Measurements from ENCODE around the gene AQP9. TPM values are rescaled to one million over a fixed set of nuclear protein-coding genes. Genes with fewer than 3 reads are reported as not detected.
"Not testable (repeated sequence)": the region's sequence is repeated elsewhere in the genome, so short reads cannot be mapped to it uniquely, and the experiment has no call there.

The AQP9 gene
- total RNA-seq: 0.60 TPM

GRCh38 chr15:58138106-58138505, at the start of gene AQP9:
AQP9 (plus strand) TSS chr15:58138381; CDS start chr15:58138566, 185 bp downstream.
- ATAC-seq: no peak

GRCh38 chr15:58095415-58095814, 42.8 kb upstream of the AQP9 start:
- no peak for ATAC-seq

- no peak for ATAC-seq
Observed at GRCh38 chr15:58096529-58097084, 41.6 kb upstream of the AQP9 start.

DNA sequence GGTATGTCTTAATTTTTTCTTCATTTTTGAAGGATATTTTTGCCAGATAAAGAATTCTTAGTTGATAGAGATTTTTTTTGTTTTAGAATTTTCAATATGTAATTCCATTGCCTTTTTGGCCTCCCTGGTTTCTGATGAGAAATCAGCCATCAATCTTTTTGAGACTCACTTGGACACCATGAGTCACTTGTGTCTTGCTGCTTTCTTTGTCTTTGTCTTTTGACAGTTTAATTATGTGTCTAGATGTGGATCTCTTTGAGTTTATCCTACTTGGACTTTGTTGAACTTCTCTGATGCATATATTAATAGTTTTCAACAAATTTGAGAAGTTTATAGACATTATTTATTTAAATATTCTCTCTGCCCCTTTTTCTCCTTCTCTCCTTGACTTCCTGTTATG, 34.7 kb upstream of the AQP9 start:
- ATAC-seq: no peak

GRCh38 chr15:58108117-58108516, 30.1 kb upstream of the AQP9 start:
- ATAC-seq: no peak

GRCh38 chr15:58109419-58109818, 28.8 kb upstream of the AQP9 start:
- no peak for ATAC-seq

- ATAC-seq: no peak
Observed at GRCh38 chr15:58110999-58111717, 27.0 kb upstream of the AQP9 start.

- ATAC-seq: no peak
Observed at GRCh38 chr15:58111718-58112104, 26.5 kb upstream of the AQP9 start.

DNA sequence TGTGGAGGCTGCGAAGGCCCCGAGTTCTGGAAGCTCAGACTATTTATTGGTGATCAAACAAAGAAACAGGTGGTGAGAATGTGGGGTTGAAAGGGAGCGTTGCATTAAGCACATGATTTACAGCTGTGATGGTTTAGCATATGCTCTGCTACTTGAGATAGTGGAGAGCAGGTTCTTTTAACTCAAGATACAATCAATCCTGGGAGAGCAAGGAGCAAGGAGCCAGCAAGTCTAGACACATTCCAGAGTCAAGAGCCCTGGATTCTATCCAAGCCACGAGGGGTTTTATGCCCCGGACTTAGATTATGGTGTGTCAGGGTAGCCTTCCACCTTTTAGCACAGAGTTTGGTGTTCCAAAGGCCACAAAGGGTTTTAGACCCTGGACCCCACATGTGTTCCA, 24.8 kb upstream of the AQP9 start:
- not testable (repeated sequence) for ATAC-seq

DNA sequence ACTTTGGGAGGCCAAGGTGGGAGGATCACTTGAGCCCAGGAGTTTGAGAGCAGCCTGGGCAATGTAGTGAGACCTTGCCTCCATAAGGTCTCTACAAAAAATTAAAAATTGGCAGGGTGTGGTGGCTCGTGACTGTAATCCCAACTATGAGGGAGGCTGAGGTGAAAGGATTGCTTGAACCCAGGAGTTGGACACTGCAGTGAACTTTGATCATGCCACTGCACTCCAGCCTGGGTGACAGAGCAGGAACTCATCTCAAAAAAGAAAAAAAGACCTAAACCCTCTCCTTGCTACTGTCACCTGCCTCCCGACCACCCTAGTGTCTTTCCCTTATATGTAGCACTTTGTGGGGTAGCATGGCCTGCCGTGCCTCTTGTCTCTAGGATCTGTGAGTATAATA, 23.8 kb upstream of the AQP9 start:
- no peak for ATAC-seq

- ATAC-seq: no peak
Observed at GRCh38 chr15:58114812-58115211, 23.4 kb upstream of the AQP9 start.

DNA sequence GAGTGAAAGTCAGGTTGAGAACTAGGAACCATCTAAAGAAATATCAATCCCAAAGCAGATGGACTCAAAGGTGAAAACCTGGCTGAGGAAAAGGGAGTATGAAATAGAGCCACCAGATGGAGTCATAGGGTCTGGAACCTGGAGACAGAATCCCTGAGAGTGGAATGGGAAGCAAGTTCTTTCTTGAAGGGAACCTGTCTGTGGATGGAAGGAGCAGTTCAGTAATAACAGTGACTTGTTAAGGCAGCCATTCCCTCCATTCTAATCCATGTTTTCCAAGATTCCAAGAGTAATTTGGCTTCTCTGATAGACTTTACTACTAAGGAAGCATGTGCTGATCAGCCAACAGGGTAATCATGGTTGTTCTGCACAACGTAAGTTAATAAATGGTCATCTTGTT, 22.5 kb upstream of the AQP9 start:
- ATAC-seq: no peak

DNA sequence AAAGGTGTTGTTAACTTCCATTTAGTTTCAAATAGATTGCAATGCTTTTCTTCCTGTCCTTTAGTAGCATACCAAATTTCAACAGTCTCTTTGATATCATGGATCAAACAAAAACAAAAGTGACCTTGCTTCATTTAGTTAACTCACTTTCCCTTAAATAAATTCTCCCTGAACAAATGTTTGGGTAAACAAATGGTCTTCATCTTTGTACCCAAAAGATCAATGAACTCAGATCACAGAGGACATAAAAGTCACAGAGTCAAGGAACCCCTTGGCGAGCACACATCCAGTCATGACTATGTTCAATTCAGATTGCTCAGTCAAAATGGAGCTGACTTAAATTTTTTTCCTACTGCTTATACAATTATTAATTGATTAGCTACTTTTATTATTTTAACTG, 20.6 kb upstream of the AQP9 start:
- no peak for ATAC-seq

GRCh38 chr15:58118272-58118671, 19.9 kb upstream of the AQP9 start:
- no peak for ATAC-seq

DNA sequence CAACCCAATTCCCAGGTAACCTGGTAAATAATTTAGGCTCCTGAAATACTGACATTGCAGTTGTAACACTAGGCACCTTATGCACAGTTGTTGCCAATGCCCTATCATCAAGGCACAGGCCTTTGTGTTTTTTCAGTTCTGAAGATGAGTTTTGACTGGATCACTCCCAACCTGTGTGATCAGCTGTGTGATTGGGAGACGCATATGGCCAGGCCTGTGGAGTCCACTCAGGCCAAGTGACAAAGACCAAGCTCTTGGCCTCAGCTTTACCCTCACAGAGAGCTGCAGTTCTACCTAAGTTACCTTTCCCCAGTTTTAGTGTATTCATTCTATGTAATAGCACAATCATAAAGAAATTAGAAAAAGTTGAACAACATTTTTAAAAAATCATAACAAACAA, 19.2 kb upstream of the AQP9 start:
- ATAC-seq: no peak

GRCh38 chr15:58124585-58124984, 13.6 kb upstream of the AQP9 start:
- ATAC-seq: peak; percentile 74

- ATAC-seq: no peak
Observed at GRCh38 chr15:58125333-58125732, 12.8 kb upstream of the AQP9 start.

GRCh38 chr15:58134886-58135285, 3.3 kb upstream of the AQP9 start:
- no peak for ATAC-seq

GRCh38 chr15:58135511-58136174, 2.5 kb upstream of the AQP9 start:
- ATAC-seq: no peak

DNA sequence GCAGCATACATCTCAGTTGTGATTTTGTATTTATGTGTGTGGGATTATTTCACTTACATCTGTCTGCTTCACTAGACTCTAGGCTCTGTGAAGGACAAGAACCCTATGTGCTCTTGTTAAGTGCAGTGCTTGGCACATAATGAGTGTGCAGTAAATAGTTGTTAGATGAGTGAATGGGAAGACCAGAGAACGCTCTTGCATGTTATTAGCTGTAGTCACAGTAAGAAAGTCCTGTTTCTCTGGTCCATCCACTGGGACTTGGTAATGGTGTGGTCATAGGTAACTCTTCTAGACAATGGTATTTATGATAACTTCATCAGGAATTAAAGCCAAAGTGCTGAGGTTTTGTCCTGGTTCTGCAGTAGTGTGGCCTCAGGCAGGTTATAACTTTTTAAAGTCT, 1.4 kb upstream of the AQP9 start:
- ATAC-seq: peak; percentile 92

- no peak for ATAC-seq
Observed at GRCh38 chr15:58137686-58138085, 495 bp upstream of the AQP9 start.

DNA sequence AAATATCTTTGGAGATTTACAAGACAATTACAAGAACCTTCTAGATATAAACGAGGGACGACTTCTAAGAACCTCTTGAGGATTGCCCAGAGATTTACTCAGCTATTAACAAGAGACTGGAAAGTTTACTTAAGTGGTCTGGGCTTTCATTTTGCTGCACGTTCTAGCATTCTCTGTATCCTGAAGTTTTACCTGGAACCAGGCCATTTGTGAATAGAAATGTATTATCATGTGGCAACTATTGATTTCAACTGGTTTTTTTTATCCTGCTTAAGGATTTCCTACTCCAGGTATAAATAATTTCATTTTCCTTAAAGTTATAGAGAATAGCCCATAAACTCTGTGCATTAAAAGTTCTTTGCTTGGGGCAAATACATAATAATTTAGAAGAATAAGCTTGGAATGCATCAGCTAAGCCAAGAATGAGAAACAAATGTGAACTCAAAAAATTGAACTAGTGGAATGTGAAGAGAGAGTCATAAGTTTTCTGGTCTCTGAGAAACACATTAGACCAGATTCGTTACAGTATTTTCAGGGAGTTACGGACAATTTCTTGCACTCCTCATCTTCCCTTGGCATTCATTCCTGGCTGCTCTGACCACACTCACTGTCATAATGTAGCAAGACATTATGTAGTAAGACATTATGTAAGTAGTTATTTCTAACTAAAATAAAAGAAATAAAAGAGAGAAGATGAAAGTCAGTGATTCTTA, 1.3 kb downstream of the AQP9 start:
- no peak for ATAC-seq

DNA sequence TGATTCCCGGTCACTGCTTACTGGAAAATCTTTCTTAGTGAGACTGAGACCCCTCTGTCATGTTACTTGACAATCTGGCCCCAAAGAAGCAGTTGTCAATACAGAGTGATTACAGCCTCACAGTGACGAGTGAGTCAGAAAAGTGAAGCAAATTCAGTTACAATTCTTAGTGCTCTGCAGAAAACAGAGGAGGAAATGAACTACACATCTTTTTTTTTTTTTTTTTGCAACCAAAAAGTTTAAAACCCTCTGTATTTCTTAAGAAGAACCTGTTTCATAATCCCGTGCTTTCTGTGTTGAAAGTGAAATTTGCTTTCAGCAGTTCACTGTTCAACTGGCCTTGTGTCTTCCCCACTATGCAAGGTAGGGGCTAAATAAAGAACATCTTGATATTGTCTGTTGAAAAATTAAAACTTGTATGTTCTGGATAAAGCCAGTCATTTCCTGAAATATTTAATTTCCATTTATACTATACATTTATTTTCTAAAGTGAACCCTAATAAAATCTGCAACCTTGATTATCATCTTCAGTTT, 1.9 kb downstream of the AQP9 start:
- ATAC-seq: no peak

All from esophagus mucosa (tissue), 1 donor.